DMS114 treated with DMSO at 0.1 percent for 48 hours (cell line): Measurements from ENCODE around the gene MSRB3.

Experiments used
- DNase-seq: peaks from one replicate; lab custom pipeline; 2025; ENCODE audit not compliant: unreplicated experiment; lab: John Stamatoyannopoulos, UW

Gene MSRB3

GRCh38 chr12:65324056-65324455 is 45.6 kb downstream of the MSRB3 start:
- no peak for DNase-seq

- DNase-seq, result no peak
Observed at GRCh38 chr12:65324551-65324950, 46.1 kb downstream of the MSRB3 start.

GRCh38 chr12:65325183-65325582 is 46.7 kb downstream of the MSRB3 start:
- no peak for DNase-seq

- DNase-seq, result no peak
Observed at GRCh38 chr12:65326616-65327015, 48.1 kb downstream of the MSRB3 start.

GRCh38 chr12:65327207-65328076 is 49.0 kb downstream of the MSRB3 start:
- DNase-seq, result no peak

- no peak for DNase-seq
Observed at GRCh38 chr12:65329721-65330120, 51.2 kb downstream of the MSRB3 start.

GRCh38 chr12:65330331-65330730 is 51.8 kb downstream of the MSRB3 start:
- no peak for DNase-seq

- no peak for DNase-seq
Observed at GRCh38 chr12:65331456-65331855, 53.0 kb downstream of the MSRB3 start.

- no peak for DNase-seq
Observed at GRCh38 chr12:65333649-65334048, 55.2 kb downstream of the MSRB3 start.

- DNase-seq, result no peak
Observed at GRCh38 chr12:65334521-65334920, 56.0 kb downstream of the MSRB3 start.

- DNase-seq, result no peak
Observed at GRCh38 chr12:65335021-65335714, 56.7 kb downstream of the MSRB3 start.

- no peak for DNase-seq
Observed at GRCh38 chr12:65335981-65336380, 57.5 kb downstream of the MSRB3 start.

- no peak for DNase-seq
Observed at GRCh38 chr12:65339161-65339560, 60.7 kb downstream of the MSRB3 start.

GRCh38 chr12:65343230-65343629 is 64.7 kb downstream of the MSRB3 start:
- no peak for DNase-seq

- no peak for DNase-seq
Observed at GRCh38 chr12:65343801-65344200, 65.3 kb downstream of the MSRB3 start.

GRCh38 chr12:65355461-65355860 is 77.0 kb downstream of the MSRB3 start:
- DNase-seq, result no peak

- DNase-seq, result no peak
Observed at GRCh38 chr12:65362234-65363031, 84.0 kb downstream of the MSRB3 start.

- no peak for DNase-seq
Observed at GRCh38 chr12:65364046-65364445, 85.6 kb downstream of the MSRB3 start.

GRCh38 chr12:65367396-65367795 is 88.9 kb downstream of the MSRB3 start:
- no peak for DNase-seq

- DNase-seq, result no peak
Observed at GRCh38 chr12:65368055-65368454, 89.6 kb downstream of the MSRB3 start.

GRCh38 chr12:65372574-65372973 is 94.1 kb downstream of the MSRB3 start:
- no peak for DNase-seq

GRCh38 chr12:65384240-65384639 is 105.8 kb downstream of the MSRB3 start:
- DNase-seq, result no peak
